Putamen (tissue), 1 donor: Measurements from ENCODE around the gene CTIF.
"Not testable (repeated sequence)": the region's sequence is repeated elsewhere in the genome, so short reads cannot be mapped to it uniquely, and the experiment has no call there.

Experiments used
- DNase-seq: peaks from one replicate; pipeline ENCODE4 v3.0.0-alpha.2; 2016; ENCODE audit warnings: low spot score

CTIF gene

GRCh38 chr18:48868468-48869466 lies 329.9 kb downstream of the CTIF start:
- no peak for DNase-seq

DNA sequence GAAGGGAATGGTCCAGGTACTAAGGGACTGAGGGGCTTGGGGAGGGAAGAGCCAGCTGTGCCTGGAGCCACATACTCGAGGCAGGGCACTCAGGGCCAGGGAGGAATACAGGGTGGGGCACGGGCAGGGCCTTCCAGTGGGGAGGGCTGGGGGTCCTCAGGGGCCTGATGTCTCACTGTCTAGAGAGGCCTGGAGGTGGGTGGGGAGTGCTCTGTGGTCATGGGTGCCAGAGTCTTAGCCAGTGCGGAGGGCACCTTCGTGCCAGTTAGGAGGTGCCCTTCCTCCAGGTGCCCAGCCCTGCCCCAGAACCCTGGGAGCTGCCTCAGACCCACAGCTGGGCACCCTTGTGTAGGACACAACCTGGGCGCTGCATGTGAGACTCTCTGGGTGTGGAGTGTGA lies 330.8 kb downstream of the CTIF start:
- no peak for DNase-seq

DNA sequence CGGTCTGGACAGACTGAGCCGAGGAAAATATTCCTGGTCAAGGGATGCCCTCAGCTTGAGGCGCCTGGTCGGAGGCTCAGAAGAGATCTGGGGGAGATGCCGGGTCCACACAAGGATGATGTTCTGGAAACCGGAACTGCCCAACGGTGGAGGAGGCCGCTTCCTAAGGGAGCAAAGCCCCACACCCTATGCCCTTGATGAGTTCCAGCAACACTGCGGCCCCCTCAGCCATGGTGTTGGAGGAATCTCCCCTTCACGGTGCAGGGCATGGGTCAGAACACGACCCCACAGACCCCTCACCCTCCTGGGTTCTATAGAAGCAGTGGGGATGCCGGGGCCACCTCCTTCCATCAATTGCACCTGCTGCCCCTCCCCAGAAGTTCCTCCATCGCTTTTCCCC lies 332.1 kb downstream of the CTIF start:
- DNase-seq, result not testable (repeated sequence)

- no peak for DNase-seq
These were observed 332.7 kb downstream of the CTIF start for GRCh38 chr18:48871391-48872166.

DNA sequence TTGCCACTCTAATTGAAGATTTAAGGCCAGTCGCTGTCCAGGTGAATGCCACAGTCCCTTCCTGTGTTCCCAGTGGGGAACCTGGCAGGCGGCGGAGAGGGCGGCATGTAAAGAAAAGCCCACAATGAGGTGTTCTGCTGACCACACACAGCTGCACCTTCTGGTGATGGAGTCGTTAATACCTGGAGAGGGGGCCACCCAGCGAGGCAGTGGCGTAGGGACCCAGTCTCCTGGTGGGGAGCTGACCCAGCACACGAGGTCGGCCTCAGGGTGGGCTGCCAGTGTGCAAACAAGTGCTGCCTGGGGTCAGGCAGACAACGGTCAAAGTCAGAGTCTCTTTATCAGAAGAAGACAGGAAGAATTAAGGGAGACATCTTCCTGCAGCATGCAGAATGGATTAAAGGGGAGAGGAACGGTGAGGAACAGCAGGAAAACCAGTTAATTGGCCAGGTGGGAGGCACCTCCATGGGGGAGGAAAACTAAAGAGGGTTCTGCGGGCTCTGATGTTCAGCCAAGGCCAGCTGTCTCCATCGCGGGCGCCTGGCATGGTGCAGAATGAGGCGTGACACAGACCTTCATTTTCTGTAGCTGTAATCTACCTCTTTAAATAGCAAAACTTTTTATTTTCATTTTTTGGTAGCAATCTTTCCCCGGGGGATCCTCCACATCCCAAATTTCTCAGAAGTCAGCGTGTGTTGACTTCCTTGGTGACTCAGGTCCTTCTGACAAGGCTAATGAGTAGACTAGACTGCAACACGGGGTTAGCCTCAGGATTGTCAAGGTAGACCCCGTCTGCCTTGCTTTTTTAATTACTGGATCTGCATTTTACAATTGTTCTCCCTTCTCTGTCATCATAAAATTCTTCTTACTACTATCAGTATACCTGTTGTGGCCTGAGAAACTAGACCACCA lies 333.7 kb downstream of the CTIF start:
- no peak for DNase-seq

DNA sequence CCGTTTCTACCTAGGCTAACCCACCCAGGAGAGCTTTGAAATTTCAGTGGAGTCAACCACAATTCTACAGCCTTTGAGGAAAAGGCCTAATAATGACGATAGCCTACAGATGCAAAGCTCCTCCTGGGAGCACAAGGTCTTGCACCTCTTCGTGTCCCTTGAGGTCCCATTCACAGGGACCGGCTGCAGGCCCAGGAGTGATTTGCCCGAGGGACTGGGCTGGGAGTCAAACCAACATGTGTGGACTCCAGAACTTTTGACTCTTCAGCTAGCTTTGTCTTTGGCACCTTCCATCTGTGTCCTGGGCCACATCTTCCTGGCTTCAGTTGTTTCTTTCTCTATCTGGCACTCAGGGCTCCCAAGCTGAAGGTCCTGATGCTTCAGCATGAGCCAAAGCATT lies 335.4 kb downstream of the CTIF start:
- no peak for DNase-seq

DNA sequence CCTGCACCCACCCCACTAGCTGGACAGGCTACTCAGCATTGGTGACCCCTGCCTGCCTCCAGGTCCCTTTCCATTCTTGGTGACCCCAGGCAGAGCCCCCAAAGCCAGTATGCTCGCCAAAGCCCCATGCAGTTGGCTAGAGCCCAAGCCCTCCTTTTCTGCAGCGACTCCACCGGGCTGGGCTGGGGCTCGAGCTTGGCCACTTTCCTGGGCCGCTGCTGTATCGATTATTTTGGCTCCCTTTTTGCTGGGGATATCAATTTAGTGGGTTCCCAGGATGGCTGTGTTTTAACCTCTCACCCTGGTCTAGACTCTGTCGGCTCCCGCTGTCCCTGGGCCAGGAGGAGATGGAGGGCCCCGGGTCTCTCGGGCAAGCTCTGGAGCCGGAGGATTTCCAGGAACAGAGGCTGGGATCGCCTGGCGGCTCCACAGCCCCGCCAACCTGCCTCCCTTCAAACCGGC lies 335.9 kb downstream of the CTIF start:
- no peak for DNase-seq

DNA sequence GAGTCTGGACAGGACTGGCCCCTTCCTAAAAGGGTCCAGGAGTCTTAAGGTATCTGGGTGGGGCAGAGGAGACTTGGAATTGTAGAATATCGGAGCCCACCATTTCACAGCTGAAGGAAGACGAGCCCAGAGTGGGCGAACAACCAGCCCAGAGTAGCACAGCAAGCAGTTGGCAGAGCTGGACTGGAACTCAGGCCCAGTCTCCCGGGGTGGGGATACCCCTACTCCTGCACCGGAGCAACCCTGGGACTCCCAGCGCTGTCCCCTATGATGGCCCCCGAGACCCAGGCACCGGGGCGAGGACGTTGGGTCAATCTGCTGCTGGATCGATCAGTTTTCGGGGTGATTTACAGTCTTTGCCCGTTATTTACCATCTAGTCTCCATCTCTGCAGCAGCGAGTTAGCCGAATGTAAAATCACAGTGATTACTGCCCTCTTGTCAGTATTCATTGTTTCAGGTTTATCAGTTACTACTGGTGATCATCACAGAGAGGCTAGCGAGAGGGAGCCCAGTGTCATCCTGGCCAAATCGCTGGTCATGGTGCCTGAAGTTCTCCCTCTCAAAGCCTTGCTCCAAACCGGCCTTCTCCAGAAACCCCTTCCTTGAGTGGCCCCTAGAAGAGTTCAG lies 336.6 kb downstream of the CTIF start:
- DNase-seq, result no peak

DNA sequence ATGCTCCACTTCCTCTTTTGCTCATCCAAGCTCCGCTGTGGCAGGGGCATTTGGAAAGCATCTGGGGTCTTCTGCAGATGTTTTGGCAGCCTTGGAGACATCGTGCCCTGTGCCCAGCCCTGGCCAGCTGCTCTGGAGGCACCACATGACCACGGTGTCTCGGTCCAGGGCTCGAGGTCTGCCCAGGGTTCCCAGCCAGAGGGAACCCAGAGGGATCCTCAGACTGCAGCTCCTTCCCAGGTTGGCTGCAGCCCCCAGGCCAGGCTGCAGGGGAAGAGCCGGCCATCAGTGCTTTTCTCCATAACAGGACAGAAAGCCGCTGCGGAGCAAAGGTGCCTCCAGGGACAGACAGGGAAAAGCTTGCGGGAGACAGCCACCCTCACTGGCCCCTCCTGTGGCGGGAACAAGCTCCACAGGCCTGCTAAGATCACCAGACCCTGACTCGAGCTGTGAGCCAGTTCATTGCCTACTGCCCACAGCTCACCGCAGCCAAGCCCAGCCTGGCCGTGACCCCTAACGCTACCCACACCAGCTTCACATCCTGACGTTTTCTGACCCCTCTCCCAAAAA lies 337.2 kb downstream of the CTIF start:
- no peak for DNase-seq

- DNase-seq, result no peak
These were observed 337.8 kb downstream of the CTIF start for GRCh38 chr18:48876590-48876989.

DNA sequence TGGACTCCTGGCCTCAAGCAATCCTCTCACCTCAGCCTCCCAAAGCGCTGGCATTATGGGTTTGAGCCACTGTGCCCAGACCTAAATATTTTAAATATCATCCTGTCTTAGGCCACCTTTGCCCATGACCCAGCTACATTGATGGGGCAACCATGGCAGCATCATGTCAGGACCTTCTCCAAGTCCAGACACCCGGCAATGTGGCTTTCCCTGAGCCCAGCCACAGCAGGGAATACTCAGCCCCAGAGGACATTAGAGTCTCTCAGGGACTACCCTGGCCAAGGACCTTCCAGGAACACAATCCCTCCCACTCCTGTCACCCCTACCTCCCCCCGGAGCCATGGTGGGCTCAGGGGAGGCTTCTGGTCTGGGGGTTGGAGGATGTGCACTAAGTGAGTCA lies 339.1 kb downstream of the CTIF start:
- DNase-seq, result no peak

DNA sequence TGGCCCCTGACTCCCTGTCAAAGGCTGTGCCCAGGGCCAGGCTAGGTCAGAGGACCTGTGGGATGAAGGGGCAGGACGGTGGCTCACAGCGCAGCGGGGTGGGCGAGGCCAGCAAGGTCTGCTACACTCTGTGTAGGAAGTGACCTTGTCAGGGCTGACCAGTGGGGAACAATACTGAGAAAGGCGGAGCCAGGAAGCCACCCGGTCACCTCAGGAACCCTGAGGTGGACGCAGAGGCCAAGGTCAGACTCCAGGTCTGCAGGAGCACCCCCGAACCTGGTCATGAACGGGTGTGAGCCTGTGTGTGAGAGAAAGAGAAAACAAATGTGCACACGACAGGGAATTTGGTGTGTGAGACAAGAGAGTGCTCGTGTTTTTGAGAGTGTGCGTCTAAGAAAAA lies 339.6 kb downstream of the CTIF start:
- DNase-seq, result no peak

DNA sequence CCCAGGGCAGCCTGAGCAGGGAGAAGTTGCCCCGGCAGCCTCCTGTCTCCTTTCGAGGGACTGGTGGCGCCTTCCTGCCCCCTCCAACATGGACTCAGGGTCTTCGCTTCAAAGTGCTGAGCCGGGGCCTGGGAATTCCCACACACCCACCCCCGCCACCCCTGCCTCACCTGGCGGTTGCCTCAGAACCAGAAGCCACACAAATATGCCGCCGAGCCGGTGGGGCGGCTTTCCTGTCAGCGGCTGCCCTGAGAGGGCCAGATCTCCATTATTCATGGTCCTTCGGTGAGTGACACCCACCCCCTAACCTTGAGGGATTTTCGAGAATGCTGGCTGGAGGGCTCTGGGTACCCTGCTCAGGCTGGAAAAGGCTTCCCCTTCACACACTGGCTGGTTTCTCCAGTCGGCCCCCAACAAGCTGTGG lies 340.2 kb downstream of the CTIF start:
- DNase-seq, result no peak

GRCh38 chr18:48880931-48881330 lies 342.1 kb downstream of the CTIF start:
- DNase-seq, result no peak

DNA sequence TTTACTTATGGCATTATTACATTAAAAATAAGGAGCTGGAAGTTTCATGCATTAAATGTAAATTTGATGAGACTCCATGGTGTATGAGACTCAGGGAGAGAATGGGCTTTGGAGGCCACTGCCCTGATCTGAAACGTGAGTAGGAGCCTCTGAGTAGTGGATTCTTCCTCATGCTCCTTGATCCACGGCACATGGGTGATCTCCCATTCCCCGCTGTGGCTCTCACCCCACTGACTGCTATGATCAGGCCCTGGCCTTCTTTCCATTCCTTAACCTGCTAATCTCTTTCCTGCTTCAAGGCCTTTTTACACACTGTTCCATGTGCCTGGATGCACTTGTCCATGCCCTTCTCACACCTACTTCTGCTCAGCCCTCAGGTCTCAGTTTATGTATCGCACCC lies 343.5 kb downstream of the CTIF start:
- no peak for DNase-seq

- no peak for DNase-seq
These were observed 345.5 kb downstream of the CTIF start for GRCh38 chr18:48884306-48884705.

GRCh38 chr18:48884771-48885170 lies 345.9 kb downstream of the CTIF start:
- DNase-seq, result no peak

GRCh38 chr18:48885266-48885923 lies 346.6 kb downstream of the CTIF start:
- no peak for DNase-seq

DNA sequence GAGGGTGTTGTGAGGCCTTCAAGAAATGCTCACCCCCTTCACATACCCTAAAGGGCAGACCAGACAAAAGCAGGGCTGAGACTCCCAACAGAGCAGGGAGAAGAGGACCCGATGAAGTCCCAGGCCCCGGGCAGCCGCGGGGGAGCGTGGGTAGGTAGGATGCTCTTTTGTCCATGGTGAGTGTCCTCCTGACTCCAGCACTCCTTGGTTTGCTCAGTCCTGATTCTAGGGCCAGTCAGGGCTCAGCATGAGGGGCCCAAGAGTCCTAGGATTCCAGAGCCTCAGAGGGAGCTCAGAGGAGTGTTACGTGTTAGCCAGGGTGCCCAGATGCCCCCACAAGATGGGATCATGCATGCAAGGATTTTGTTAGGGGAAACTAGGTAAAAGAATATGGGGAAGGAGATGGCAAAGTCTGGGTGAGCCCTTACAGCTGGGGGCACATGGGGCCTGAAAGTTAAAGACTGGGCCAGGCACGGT lies 347.1 kb downstream of the CTIF start:
- DNase-seq, result no peak
